IMR-90 (cell line): ENCODE results near the gene EVA1C. TPM values are rescaled to one million over a fixed set of nuclear protein-coding genes. Genes with fewer than 3 reads are reported as not detected.

Experiments used
- ATAC-seq: fragments of 200-7000 bp; cut with Tn5 transposase; 2 replicates; pipeline ENCODE4 v1.9.1; 2020; ENCODE audit warnings: low read depth, mild to moderate bottlenecking, moderate library complexity
- BruUV-seq: library from RNA; stranded (reverse); fragments of 400-500 nt; replicated peaks from 2 replicates; lab custom pipeline; 2021; lab: Mats Ljungman, UMichigan
- CTCF ChIA-PET: fragments of 300-600 bp; formaldehyde crosslinking; extraction: SDS; loops from one replicate; lab custom pipeline; 2021; ENCODE audit warnings: antibody characterized with exemption; lab: Yijun Ruan, JAX
- POLR2A ChIA-PET: fragments of 300-600 bp; sonication (Branson Sonifier 250); formaldehyde crosslinking; loops from one replicate; lab custom pipeline; 2022; ENCODE audit warnings: antibody characterized with exemption; ENCODE audit not compliant: unreplicated experiment; lab: Charles Lee
- DNase-seq: peaks from one replicate; pipeline ENCODE4 v3.0.0; 2013
- H2AFZ ChIP-seq: replicated peaks from 2 replicates; pipeline ENCODE3; 2013; ENCODE audit warnings: low read length, mild to moderate bottlenecking; ENCODE audit not compliant: poor library complexity
- H2AK5ac ChIP-seq: 2 replicates; pipeline ENCODE4 v1.6.1; 2013; ENCODE audit warnings: low read depth, low read length, inconsistent platforms
- H2AK9ac ChIP-seq: replicated peaks from 2 replicates; pipeline ENCODE3; 2013; ENCODE audit warnings: mild to moderate bottlenecking, low read depth, low read length, moderate library complexity; ENCODE audit not compliant: poor library complexity
- H2BK120ac ChIP-seq: 2 replicates; pipeline ENCODE4 v1.6.1; 2013; ENCODE audit warnings: low read depth, low read length, inconsistent platforms
- H2BK15ac ChIP-seq: 3 replicates; pipeline ENCODE4 v1.6.1; 2013; ENCODE audit warnings: low read depth, low read length, inconsistent platforms
- H2BK20ac ChIP-seq: 2 replicates; pipeline ENCODE4 v1.6.1; 2013; ENCODE audit warnings: low read depth, mild to moderate bottlenecking, inconsistent platforms, low read length, moderate library complexity
- H2BK5ac ChIP-seq: 2 replicates; pipeline ENCODE4 v1.6.1; 2013; ENCODE audit warnings: mild to moderate bottlenecking, low read depth, low read length, inconsistent platforms; ENCODE audit not compliant: poor library complexity, severe bottlenecking
- H3K14ac ChIP-seq: replicated peaks from 2 replicates; pipeline ENCODE4 v1.6.1; 2013; ENCODE audit warnings: low read depth, low read length, inconsistent platforms
- H3K18ac ChIP-seq: 2 replicates; pipeline ENCODE4 v1.6.1; 2013; ENCODE audit warnings: low read depth, low read length, control low read depth
- H3K23ac ChIP-seq: 2 replicates; pipeline ENCODE4 v1.6.1; 2013; ENCODE audit warnings: low read depth, low read length, inconsistent platforms
- H3K27ac ChIP-seq: 2 replicates; pipeline ENCODE4 v1.5.1; 2013; ENCODE audit warnings: mild to moderate bottlenecking, control low read depth, low read length; ENCODE audit not compliant: insufficient read depth
- H3K27me3 ChIP-seq: 2 replicates; pipeline ENCODE4 v1.6.1; 2013; ENCODE audit warnings: low read length; ENCODE audit not compliant: control insufficient read depth, insufficient read depth
- H3K36me3 ChIP-seq: 2 replicates; pipeline ENCODE4 v1.6.1; 2013; ENCODE audit warnings: low read length, mixed read lengths; ENCODE audit not compliant: control insufficient read depth, insufficient read depth
- H3K4ac ChIP-seq: 2 replicates; pipeline ENCODE4 v1.6.1; 2013; ENCODE audit warnings: low read depth, low read length, inconsistent platforms
- H3K4me1 ChIP-seq: 2 replicates; pipeline ENCODE4 v1.6.1; 2013; ENCODE audit warnings: low read length, mixed read lengths; ENCODE audit not compliant: control insufficient read depth, insufficient read depth
- H3K4me2 ChIP-seq: 2 replicates; pipeline ENCODE4 v1.6.1; 2013; ENCODE audit warnings: low read depth, mild to moderate bottlenecking, control low read depth, low read length, moderate library complexity
- H3K4me3 ChIP-seq: 2 replicates; pipeline ENCODE4 v1.5.1; 2013; ENCODE audit warnings: low read depth, mild to moderate bottlenecking, control low read depth, low read length, moderate library complexity; ENCODE audit not compliant: insufficient read depth
- H3K56ac ChIP-seq: 2 replicates; pipeline ENCODE4 v1.6.1; 2013; ENCODE audit warnings: low read length, inconsistent platforms; ENCODE audit not compliant: insufficient read depth; ENCODE audit errors: extremely low read depth
- H3K79me1 ChIP-seq, 2 experiments: 2 replicates each; pipeline ENCODE4 v1.6.1; 2013; ENCODE audit warnings: low read length in 2 of 2, inconsistent platforms in 1 of 2, low read depth in 1 of 2
- H3K9ac ChIP-seq: 2 replicates; pipeline ENCODE4 v1.6.1; 2013; ENCODE audit warnings: low read depth, low read length, control low read depth
- H3K9me1 ChIP-seq: 2 replicates; pipeline ENCODE4 v1.6.1; 2013; ENCODE audit warnings: low read length, inconsistent platforms; ENCODE audit not compliant: insufficient read depth
- H3K9me3 ChIP-seq: 2 replicates; pipeline ENCODE4 v1.6.1; 2013; ENCODE audit warnings: low read length; ENCODE audit not compliant: control insufficient read depth, insufficient read depth
- H4K20me1 ChIP-seq: 2 replicates; pipeline ENCODE4 v1.6.1; 2013; ENCODE audit warnings: low read length, inconsistent platforms; ENCODE audit not compliant: insufficient read depth
- H4K5ac ChIP-seq: 2 replicates; pipeline ENCODE4 v1.6.1; 2013; ENCODE audit warnings: mild to moderate bottlenecking, low read depth, low read length, control low read depth
- H4K8ac ChIP-seq, 2 experiments: 2 replicates each; pipeline ENCODE4 v1.6.1; 2013; ENCODE audit warnings: low read depth in 2 of 2, low read length in 2 of 2, control low read depth in 1 of 2, inconsistent platforms in 1 of 2
- H4K91ac ChIP-seq: 2 replicates; pipeline ENCODE4 v1.6.1; 2013; ENCODE audit warnings: low read depth, low read length, inconsistent platforms; ENCODE audit not compliant: insufficient read depth
- CTCF ChIP-seq: conservative IDR thresholded peaks from 2 replicates; pipeline ENCODE4 v1.5.1; 2012; ENCODE audit warnings: mild to moderate bottlenecking, low read depth, low read length, improper control_type of control experiment
- POLR2A ChIP-seq: IDR thresholded peaks from 2 replicates; pipeline ENCODE4 v1.6.1; 2012; ENCODE audit warnings: mild to moderate bottlenecking, low read depth, low read length
- WGBS, 2 experiments: methylation state at CpG; one replicate each; pipeline versions ENCODE4 v1.1.5 to v1.1.7; 2013; ENCODE audit warnings: missing lambda C conversion rate in 2 of 2; ENCODE audit not compliant: insufficient read length in 1 of 2; ENCODE audit errors: extremely low coverage in 2 of 2; 5-methylcytosine and 5-hydroxymethylcytosine counted together
- dilution Hi-C: fragments of 300-500 bp; cut with HindIII; formaldehyde crosslinking; loops from one replicate; pipeline ENCODE4 v1.14.3; 2018; ENCODE audit warnings: low sequenced_read_pairs; ENCODE audit not compliant: unreplicated experiment
- in situ Hi-C: fragments of 300-500 bp; cut with MboI; formaldehyde crosslinking; loops from 3 replicates; pipeline ENCODE4 v1.14.3; 2019; ENCODE audit warnings: low sequenced_read_pairs, inconsistent platforms, mixed read lengths
- intact Hi-C: fragments of 100-400 bp; cut with micrococcal nuclease; formaldehyde crosslinking; loops from 2 replicates; pipeline ENCODE4 v1.10.0; 2022
- polyA plus RNA-seq, 3 experiments: library from polyadenylated mRNA; depleted of rRNA; stranded (reverse); fragments of >200 nt; gene quantifications; 2 replicates each; pipeline ENCODE4 v1.2.3, GENCODE V29; 2012; ENCODE audit warnings: low replicate concordance in 1 of 3
- total RNA-seq: library from RNA; depleted of rRNA; stranded (reverse); fragments of >200 nt; gene quantifications from 2 replicates; pipeline ENCODE4 v1.2.3, GENCODE V29; 2012

EVA1C gene
- total and polyA plus RNA-seq, 2 of the 4 experiments (the other 2 are of a cell fraction): 0.72 to 1.1 TPM

GRCh38 chr21:32457360-32457840 is 44.9 kb downstream of the EVA1C start:
- H3K27me3 ChIP-seq: no peaks in the 10 kb centered on the region
- in situ Hi-C loops: no loop called here

More at GRCh38 chr21:32457360-32457840, 44.9 kb downstream of the EVA1C start:
- no TSS peak for BruUV-seq
- Histone ChIP-seq H2AK5ac (peak overlapping the region; percentile 70; the same call in 1 of the 2 replicates), H2BK20ac (peak overlapping the region; percentile 28), H3K4ac (peak overlapping the region; percentile 69), H2BK15ac (no peak overlapping the region; the same call in 2 of the 3 replicates), H3K56ac (no peak overlapping the region), H4K91ac (peak overlapping the region; percentile 60; the same call in 1 of the 2 replicates), H3K14ac (peak overlapping the region; percentile 52; the same call in 1 of the 2 replicates), H2BK5ac (no peak overlapping the region), H4K20me1 (no peaks in the 10 kb centered on the region), H2AK9ac (peak overlapping the region; percentile 67), H3K4me2 (no peak overlapping the region), H4K8ac (peak overlapping the region in 1 of 2 experiments; percentile 74; a peak in 1 of 4 replicates), H3K18ac (peak overlapping the region; percentile 11; the same call in 1 of the 2 replicates), H3K9me1 (peaks cover 10% of the 10 kb centered on the region; the same call in 1 of the 2 replicates), H3K4me1 (peaks cover 18% of the 10 kb centered on the region), H2BK120ac (peak overlapping the region; percentile 61; the same call in 1 of the 2 replicates), H3K23ac (no peak overlapping the region), H3K36me3 (no peaks in the 10 kb centered on the region), H3K79me1 (peaks cover 0 to 4% of the 10 kb centered on the region in 2 experiments; a peak in 1 of 4 replicates), H2AFZ (peak overlapping the region; percentile 53), H3K9me3 (no peaks in the 10 kb centered on the region), H3K4me3 (no peak overlapping the region), H4K5ac (peak overlapping the region; percentile 1), H3K27ac (no peak overlapping the region), H3K9ac (no peak overlapping the region)
- ChIA-PET CTCF (no interaction called here), POLR2A (no interaction called here)
- peak; percentile 16 for DNase-seq
- TF ChIP-seq POLR2A: no peak
- TF ChIP-seq CTCF: 0 out of 2 replicates have a peak, but pooled peaks have one; percentile 2
- no CpG with 5 or more reads among the region's 9 CpGs for WGBS, 2 experiments
- ATAC-seq: no peak
- dilution Hi-C loops: no loop called here
- intact Hi-C loops: no loop called here
